Measurements from ENCODE around the gene RTP2.

RTP2 gene

DNA sequence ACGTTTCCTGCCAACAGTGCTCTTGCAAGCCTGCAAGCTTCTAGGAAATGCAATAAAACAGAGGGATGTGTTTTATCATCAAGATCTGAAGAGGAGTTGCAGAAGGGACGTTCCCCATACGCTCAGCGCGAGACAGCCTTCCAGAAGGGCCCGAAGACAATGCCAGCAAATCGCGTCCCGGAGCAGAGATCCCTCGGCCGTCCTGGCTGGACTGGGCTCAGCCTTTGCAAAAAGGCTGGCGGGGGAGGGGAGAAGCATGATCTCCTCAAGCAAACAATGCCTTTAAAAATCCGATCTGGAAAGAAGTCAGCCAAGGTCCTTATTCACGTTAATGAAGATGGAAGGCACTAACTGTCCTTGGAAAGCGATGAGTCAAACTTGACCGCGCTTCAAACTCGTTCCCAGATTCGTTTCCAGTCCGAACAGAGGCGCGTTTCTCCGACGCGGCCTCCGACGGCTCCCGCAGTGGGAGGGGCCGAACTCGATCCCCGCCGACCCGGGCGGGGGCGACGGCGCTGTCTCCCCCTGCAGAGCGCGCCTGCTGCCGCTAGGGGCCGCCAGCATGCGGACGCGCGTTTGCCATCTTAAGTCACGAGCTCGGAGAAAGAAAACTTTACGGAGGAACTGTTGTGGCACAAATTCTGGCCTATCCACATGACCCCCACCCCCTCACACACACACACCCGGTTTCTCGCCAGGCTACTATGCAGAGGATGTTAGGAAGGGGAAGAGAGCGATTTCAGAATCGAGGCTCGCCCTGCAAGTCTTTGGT lies 37.4 kb upstream of the RTP2 start:
- DNase-seq: peak; percentile 80
- in situ Hi-C loops (cut with HindIII; ENCODE audit: low pct_ligation_motif_present, low pct_unique_long_range_greater_than_20kb, low sequenced_read_pairs): loop anchor here (5.0 kb wide), 1 partner anchor 1218 kb away; no protein-coding TSS in a partner anchor

GRCh38 chr3:187739094-187739560 lies 36.8 kb upstream of the RTP2 start:
- in situ Hi-C loops (cut with HindIII; ENCODE audit: low pct_ligation_motif_present, low pct_unique_long_range_greater_than_20kb, low sequenced_read_pairs): no loop called here
- DNase-seq: peak; percentile 24

GRCh38 chr3:187738331-187739093 lies 36.2 kb upstream of the RTP2 start:
- DNase-seq: peak; percentile 89
- in situ Hi-C loops (cut with HindIII; ENCODE audit: low pct_ligation_motif_present, low pct_unique_long_range_greater_than_20kb, low sequenced_read_pairs): no loop called here

DNA sequence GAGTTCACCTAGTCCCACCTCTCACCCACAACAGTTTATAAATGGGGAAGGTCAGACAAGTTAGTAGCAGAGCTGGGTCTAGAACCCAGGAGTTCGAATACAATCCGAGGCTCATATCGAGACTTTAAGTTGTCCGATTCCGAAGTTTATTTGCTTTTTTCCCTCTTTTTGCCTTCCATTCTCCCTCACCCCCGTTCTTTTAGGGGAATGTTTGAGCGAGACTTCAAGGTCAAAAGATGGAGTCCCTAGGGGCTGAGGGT lies 35.6 kb upstream of the RTP2 start:
- no peak for DNase-seq
- in situ Hi-C loops (cut with HindIII; ENCODE audit: low pct_ligation_motif_present, low pct_unique_long_range_greater_than_20kb, low sequenced_read_pairs): no loop called here

DNA sequence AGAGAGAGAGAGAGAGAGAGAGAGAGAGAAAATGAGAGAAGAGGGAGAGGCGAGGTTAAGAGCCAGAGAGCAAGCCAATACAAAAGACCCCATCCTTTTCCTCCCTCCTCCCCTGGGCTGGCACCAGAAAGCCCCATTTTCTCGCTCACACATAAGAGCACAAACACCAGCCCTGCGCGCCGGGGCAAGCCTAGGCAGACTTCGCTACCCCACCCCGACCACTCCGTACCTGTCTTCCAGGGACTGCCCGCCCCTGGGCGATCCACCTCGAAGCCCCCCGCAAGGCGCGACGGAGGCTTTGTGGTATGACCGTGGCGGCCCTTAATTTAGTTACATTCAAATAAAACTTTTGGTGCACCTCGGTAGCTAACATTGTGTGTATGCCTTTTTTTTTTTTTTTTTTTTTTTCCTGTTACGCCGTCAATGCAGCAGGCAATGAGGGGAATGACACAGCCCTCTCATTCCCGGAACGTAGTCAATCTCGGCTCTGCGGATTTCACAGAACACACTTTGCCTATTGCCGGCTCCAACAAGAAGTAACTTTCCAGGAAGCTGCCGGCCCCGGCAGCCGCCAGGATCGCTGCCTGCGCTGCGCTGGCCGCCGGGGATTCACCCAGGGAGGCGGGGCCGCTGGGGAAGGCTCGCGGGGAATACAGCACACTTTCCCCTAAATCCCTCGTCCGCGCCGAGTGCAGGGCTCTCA lies 35.2 kb upstream of the RTP2 start:
- DNase-seq: peak; percentile 59
- in situ Hi-C loops (cut with HindIII; ENCODE audit: low pct_ligation_motif_present, low pct_unique_long_range_greater_than_20kb, low sequenced_read_pairs): no loop called here

- in situ Hi-C loops (cut with HindIII; ENCODE audit: low pct_ligation_motif_present, low pct_unique_long_range_greater_than_20kb, low sequenced_read_pairs): no loop called here
- no peak for DNase-seq
Measured at GRCh38 chr3:187737006-187737367, 34.6 kb upstream of the RTP2 start.

DNA sequence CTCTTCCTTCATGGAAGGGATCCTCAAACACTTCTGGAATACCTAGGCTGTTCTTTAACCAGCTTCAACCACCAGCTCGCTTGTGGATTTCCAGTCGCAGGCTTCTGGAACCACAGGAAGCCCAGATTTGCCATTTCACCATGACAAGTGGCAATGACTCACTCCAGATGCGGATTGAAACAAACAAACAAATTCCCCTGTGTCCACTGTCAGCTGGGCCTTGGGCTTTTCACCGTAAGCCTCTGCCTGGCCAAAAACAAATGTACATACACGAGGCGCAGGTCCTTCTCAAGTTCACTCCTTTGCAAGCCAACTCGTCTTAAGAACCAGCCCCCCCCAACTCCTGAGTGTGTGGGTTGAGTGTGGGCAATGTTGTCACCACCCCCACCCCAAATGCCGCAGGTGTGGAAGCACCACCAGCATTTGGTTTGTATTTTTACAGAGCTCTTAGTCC lies 34.1 kb upstream of the RTP2 start:
- no peak for DNase-seq
- in situ Hi-C loops (cut with HindIII; ENCODE audit: low pct_ligation_motif_present, low pct_unique_long_range_greater_than_20kb, low sequenced_read_pairs): no loop called here

DNA sequence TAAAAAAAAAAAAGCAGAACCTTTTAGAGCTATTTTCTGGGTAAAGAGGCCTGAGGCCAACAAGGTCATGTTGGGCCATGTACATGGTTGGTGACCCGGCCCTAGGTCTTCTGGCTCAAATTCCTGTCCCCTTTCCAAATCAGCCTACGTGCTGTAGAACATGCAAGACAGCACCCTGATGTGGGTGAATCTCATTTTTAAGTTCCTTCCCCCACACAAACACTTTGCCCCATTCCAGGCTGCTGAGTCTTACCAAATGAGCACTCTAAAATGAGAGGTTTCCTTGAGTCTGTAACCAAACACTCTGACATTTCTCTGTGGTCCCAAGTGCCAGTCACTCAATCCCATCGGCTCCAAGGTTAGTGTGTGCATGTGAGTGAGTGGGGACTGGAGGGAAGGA lies 33.5 kb upstream of the RTP2 start:
- in situ Hi-C loops (cut with HindIII; ENCODE audit: low pct_ligation_motif_present, low pct_unique_long_range_greater_than_20kb, low sequenced_read_pairs): no loop called here

DNA sequence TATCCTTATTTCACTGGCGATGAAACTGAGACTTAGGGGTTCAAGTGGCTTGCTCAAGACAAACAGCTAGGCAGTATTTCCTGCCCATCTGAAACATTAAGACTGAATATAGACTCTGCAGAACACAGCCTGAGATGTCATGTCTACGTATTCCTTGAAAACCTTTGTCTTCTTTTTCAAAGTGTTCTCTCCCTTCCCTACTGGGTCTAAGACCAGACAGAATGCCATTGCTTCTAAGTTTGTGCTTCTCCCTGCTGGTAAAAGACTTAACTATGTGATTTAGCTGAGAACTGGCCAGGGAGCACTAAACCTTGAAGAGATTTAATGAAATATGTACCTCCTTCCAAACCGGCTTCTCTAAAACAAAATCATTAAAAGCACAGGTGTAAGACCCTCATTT lies 33.0 kb upstream of the RTP2 start:
- in situ Hi-C loops (cut with HindIII; ENCODE audit: low pct_ligation_motif_present, low pct_unique_long_range_greater_than_20kb, low sequenced_read_pairs): no loop called here
- DNase-seq: no peak

More for the DNA sequence above, 33.5 kb upstream of the RTP2 start:
- DNase-seq: no peak

DNA sequence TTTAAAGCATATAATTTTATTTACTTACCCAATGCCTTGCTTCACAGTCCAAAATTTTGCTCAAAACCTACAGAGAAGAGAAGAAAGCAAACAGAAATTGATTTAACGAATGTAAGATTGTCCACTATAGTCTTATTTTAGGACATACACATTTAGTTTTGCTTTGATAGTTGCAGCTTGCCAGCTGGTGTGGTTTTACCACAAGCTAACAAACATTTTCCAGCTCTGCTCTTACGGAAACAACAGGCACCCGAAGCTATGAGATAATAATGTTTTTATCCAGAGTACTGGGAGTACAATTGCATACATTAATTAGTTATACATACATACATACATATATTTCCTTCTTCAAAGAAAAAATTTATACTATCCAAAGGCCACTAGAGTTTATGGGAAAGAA lies 32.5 kb upstream of the RTP2 start:
- in situ Hi-C loops (cut with HindIII; ENCODE audit: low pct_ligation_motif_present, low pct_unique_long_range_greater_than_20kb, low sequenced_read_pairs): no loop called here
- DNase-seq: no peak

DNA sequence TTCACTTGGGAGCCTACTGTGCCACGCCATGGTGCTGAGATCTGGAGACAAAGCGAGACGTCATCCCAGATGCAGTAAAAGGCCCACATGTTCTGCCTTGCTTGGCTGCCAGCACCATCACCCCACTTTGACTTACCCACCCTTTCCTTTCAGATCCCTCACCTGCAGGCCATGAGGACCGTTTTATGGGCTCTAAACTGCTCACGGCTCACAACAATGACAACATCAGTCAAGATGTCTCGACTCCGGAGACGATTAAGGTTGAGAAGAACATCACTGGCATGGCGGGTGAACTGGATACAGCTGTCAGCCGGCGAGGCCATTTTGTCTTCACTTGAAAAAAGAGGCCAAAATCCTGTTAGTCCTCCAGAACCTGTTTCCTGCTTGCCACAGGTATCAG lies 31.0 kb upstream of the RTP2 start:
- in situ Hi-C loops (cut with HindIII; ENCODE audit: low pct_ligation_motif_present, low pct_unique_long_range_greater_than_20kb, low sequenced_read_pairs): no loop called here
- DNase-seq: no peak

DNA sequence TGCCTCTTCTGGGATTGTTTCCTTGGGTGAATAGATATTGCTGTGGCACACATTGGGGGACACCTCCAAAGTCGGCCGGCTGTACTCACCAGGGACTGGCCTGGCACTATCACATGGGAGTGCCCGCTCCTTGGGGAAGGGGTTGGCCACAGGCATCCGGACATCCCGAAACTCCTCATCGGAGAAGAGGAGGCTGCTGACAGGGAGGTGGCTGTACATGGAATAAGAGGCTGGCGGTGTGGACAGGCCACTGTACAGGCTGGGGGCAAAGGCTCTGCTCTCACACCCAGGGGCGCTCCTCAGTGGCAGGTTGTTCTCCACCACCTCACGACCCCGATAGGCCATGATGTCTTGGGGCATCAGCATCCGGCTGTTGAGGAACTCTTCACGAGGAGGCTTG lies 27.2 kb upstream of the RTP2 start:
- no peak for DNase-seq
- in situ Hi-C loops (cut with HindIII; ENCODE audit: low pct_ligation_motif_present, low pct_unique_long_range_greater_than_20kb, low sequenced_read_pairs): no loop called here

DNA sequence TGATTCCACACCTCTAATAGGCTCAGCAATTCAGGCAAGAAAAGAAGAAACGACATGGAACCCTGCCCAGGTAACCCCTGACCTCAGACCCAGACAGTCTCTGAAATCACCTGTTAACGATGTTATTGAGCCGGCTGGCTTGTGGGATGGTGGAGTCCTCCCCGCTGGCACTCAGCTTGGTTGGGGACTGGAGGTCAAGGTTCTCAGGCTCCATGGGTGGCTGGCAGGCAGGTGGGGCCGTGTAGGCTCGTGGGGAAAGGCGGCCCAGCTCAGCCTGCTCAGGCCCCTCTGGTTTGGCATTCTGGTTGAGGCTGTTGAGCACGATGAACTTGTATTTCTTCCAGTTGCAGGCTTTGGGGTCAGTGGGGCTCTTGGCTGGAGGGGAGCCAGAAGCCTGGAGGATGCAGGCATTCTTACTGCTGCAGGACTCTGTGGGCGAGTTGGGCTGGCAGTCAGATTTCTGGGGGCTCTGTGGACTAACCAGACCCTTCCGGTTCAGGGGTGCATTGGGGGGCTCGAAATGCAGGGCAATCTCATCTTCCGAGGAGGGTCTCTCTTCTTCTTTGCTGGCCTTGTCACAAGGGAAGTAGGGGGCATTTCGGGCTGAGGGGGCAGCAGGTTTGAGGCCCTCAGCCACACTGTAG lies 26.7 kb upstream of the RTP2 start:
- DNase-seq: no peak
- in situ Hi-C loops (cut with HindIII; ENCODE audit: low pct_ligation_motif_present, low pct_unique_long_range_greater_than_20kb, low sequenced_read_pairs): no loop called here

GRCh38 chr3:187728248-187728647 lies 25.9 kb upstream of the RTP2 start:
- in situ Hi-C loops (cut with HindIII; ENCODE audit: low pct_ligation_motif_present, low pct_unique_long_range_greater_than_20kb, low sequenced_read_pairs): no loop called here
- DNase-seq: no peak

GRCh38 chr3:187726564-187726963 lies 24.2 kb upstream of the RTP2 start:
- no peak for DNase-seq
- in situ Hi-C loops (cut with HindIII; ENCODE audit: low pct_ligation_motif_present, low pct_unique_long_range_greater_than_20kb, low sequenced_read_pairs): no loop called here

DNA sequence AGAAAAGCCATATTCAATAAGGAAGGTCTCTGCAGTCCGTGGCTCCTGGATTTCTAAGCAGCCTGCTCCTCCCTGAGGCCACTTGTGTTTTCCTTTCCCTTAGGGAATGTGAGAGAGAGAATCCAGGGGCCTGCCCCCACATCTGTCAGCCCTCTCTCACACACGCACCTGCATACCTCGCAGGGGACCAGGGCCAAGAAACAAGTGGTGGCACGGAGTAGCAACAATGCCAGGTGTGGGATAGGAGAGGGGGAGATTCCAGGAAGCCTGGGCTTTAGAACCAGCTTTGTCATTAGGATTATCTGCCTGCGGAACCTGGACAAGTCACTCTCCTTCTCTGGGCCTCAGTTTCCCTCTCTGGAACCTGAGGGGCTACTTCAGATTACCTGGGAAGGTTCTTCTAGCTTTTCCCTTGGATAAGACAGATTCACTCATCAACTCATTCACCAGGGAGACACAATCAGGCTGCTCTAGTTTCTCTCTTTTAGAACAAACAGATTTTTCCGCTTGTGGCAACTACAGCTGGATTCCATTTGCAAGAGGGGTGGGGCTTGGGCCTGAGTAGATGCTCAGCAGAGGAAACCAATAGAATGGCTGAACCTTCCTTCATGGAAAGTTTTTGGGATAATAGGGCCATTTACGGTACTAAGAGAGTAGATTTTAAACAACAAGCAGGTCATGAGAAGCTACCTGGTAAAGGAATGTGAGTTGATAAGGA lies 23.5 kb upstream of the RTP2 start:
- in situ Hi-C loops (cut with HindIII; ENCODE audit: low pct_ligation_motif_present, low pct_unique_long_range_greater_than_20kb, low sequenced_read_pairs): no loop called here
- DNase-seq: no peak

GRCh38 chr3:187725224-187725623 lies 22.9 kb upstream of the RTP2 start:
- no peak for DNase-seq

GRCh38 chr3:187722206-187722612 lies 19.9 kb upstream of the RTP2 start:
- in situ Hi-C loops (cut with HindIII; ENCODE audit: low pct_ligation_motif_present, low pct_unique_long_range_greater_than_20kb, low sequenced_read_pairs): no loop called here
- no peak for DNase-seq

More at GRCh38 chr3:187725224-187725623, 22.9 kb upstream of the RTP2 start:
- in situ Hi-C loops (cut with HindIII; ENCODE audit: low pct_ligation_motif_present, low pct_unique_long_range_greater_than_20kb, low sequenced_read_pairs): no loop called here

Data from ACHN (cell line).